ENCODE data around the gene PRKCB.
"Not testable (repeated sequence)": the region's sequence is repeated elsewhere in the genome, so short reads cannot be mapped to it uniquely, and the experiment has no call there.

Gene PRKCB

GRCh38 chr16:23902748-23903414, 67.1 kb downstream of the PRKCB start:
- WGBS, 2 experiments (ENCODE audit: insufficient coverage in 2 of 2), result 84 to 97% methylated on average over 3 to 7 of the region's 8 CpGs
- no peak overlapping the region for H3K4me3 ChIP-seq (ENCODE audit: extremely low read depth, insufficient read depth, low read length, poor library complexity, severe bottlenecking)
- no peaks in the 10 kb centered on the region for H3K9me3 ChIP-seq (ENCODE audit: control insufficient read depth, low read length)

GRCh38 chr16:23905027-23905426, 69.2 kb downstream of the PRKCB start:
- peaks cover 40% of the 10 kb centered on the region for H3K4me1 ChIP-seq (ENCODE audit: control insufficient read depth, insufficient read depth, low read length, poor library complexity, severe bottlenecking)
- no peaks in the 10 kb centered on the region for H3K36me3 ChIP-seq (ENCODE audit: control insufficient read depth, insufficient read depth, low read length)
- 15 to 18% methylated on average over 6 of the region's 8 CpGs for WGBS, 2 experiments (ENCODE audit: insufficient coverage in 2 of 2)
- H3K9me3 ChIP-seq (ENCODE audit: control insufficient read depth, low read length), result no peaks in the 10 kb centered on the region
- no peak overlapping the region for H3K4me3 ChIP-seq (ENCODE audit: extremely low read depth, insufficient read depth, low read length, poor library complexity, severe bottlenecking)
- peak overlapping the region; percentile 92 for H3K27ac ChIP-seq (ENCODE audit: low read depth, low read length, severe bottlenecking)

More at GRCh38 chr16:23902748-23903414, 67.1 kb downstream of the PRKCB start:
- Histone ChIP-seq H3K36me3 (ENCODE audit: control insufficient read depth, insufficient read depth, low read length) (no peaks in the 10 kb centered on the region), H3K27ac (ENCODE audit: low read depth, low read length, severe bottlenecking) (no peak overlapping the region), H3K4me1 (ENCODE audit: control insufficient read depth, insufficient read depth, low read length, poor library complexity, severe bottlenecking) (peaks cover 38% of the 10 kb centered on the region)

- peaks cover 21% of the 10 kb centered on the region for H3K4me1 ChIP-seq (ENCODE audit: control insufficient read depth, insufficient read depth, low read length, poor library complexity, severe bottlenecking)
- H3K4me3 ChIP-seq (ENCODE audit: extremely low read depth, insufficient read depth, low read length, poor library complexity, severe bottlenecking), result no peak overlapping the region
- H3K9me3 ChIP-seq (ENCODE audit: control insufficient read depth, low read length), result no peaks in the 10 kb centered on the region
- H3K36me3 ChIP-seq (ENCODE audit: control insufficient read depth, insufficient read depth, low read length), result no peaks in the 10 kb centered on the region
- WGBS, 2 experiments (ENCODE audit: insufficient coverage in 2 of 2), result 89 to 100% methylated on average over 1 to 2 of the region's 5 CpGs
- peak overlapping the region; percentile 36 for H3K27ac ChIP-seq (ENCODE audit: low read depth, low read length, severe bottlenecking)
These were observed 71.7 kb downstream of the PRKCB start for GRCh38 chr16:23907457-23907902.

GRCh38 chr16:23907903-23908302, 72.1 kb downstream of the PRKCB start:
- 89 to 93% methylated on average over 7 of the region's 7 CpGs for WGBS, 2 experiments (ENCODE audit: insufficient coverage in 2 of 2)
- Histone ChIP-seq H3K4me1 (ENCODE audit: control insufficient read depth, insufficient read depth, low read length, poor library complexity, severe bottlenecking) (peaks cover 21% of the 10 kb centered on the region), H3K9me3 (ENCODE audit: control insufficient read depth, low read length) (no peaks in the 10 kb centered on the region), H3K27ac (ENCODE audit: low read depth, low read length, severe bottlenecking) (peak overlapping the region; percentile 36), H3K36me3 (ENCODE audit: control insufficient read depth, insufficient read depth, low read length) (no peaks in the 10 kb centered on the region), H3K4me3 (ENCODE audit: extremely low read depth, insufficient read depth, low read length, poor library complexity, severe bottlenecking) (no peak overlapping the region)

GRCh38 chr16:23908790-23909189, 73.0 kb downstream of the PRKCB start:
- Histone ChIP-seq H3K9me3 (ENCODE audit: control insufficient read depth, low read length) (no peaks in the 10 kb centered on the region), H3K27ac (ENCODE audit: low read depth, low read length, severe bottlenecking) (no peak overlapping the region)
- 82 to 96% methylated on average over 3 of the region's 9 CpGs for WGBS, 2 experiments (ENCODE audit: insufficient coverage in 2 of 2)

GRCh38 chr16:23909792-23910418, 74.1 kb downstream of the PRKCB start:
- WGBS, 2 experiments (ENCODE audit: insufficient coverage in 2 of 2), result 96 to 100% methylated on average over 5 of the region's 8 CpGs
- Histone ChIP-seq H3K27ac (ENCODE audit: low read depth, low read length, severe bottlenecking) (no peak overlapping the region), H3K36me3 (ENCODE audit: control insufficient read depth, insufficient read depth, low read length) (no peaks in the 10 kb centered on the region), H3K9me3 (ENCODE audit: control insufficient read depth, low read length) (no peaks in the 10 kb centered on the region), H3K4me1 (ENCODE audit: control insufficient read depth, insufficient read depth, low read length, poor library complexity, severe bottlenecking) (peaks cover 16% of the 10 kb centered on the region), H3K4me3 (ENCODE audit: extremely low read depth, insufficient read depth, low read length, poor library complexity, severe bottlenecking) (no peak overlapping the region)

More at GRCh38 chr16:23908790-23909189, 73.0 kb downstream of the PRKCB start:
- no peak overlapping the region for H3K4me3 ChIP-seq (ENCODE audit: extremely low read depth, insufficient read depth, low read length, poor library complexity, severe bottlenecking)
- peaks cover 21% of the 10 kb centered on the region for H3K4me1 ChIP-seq (ENCODE audit: control insufficient read depth, insufficient read depth, low read length, poor library complexity, severe bottlenecking)
- no peaks in the 10 kb centered on the region for H3K36me3 ChIP-seq (ENCODE audit: control insufficient read depth, insufficient read depth, low read length)

- H3K9me3 ChIP-seq (ENCODE audit: control insufficient read depth, low read length), result no peaks in the 10 kb centered on the region
- H3K27ac ChIP-seq (ENCODE audit: low read depth, low read length, severe bottlenecking), result no peak overlapping the region
- no peak overlapping the region for H3K4me3 ChIP-seq (ENCODE audit: extremely low read depth, insufficient read depth, low read length, poor library complexity, severe bottlenecking)
- H3K36me3 ChIP-seq (ENCODE audit: control insufficient read depth, insufficient read depth, low read length), result no peaks in the 10 kb centered on the region
- 64 to 68% methylated on average over 3 to 4 of the region's 6 CpGs for WGBS, 2 experiments (ENCODE audit: insufficient coverage in 2 of 2)
- no peaks in the 10 kb centered on the region for H3K4me1 ChIP-seq (ENCODE audit: control insufficient read depth, insufficient read depth, low read length, poor library complexity, severe bottlenecking)
These were observed 79.3 kb downstream of the PRKCB start for GRCh38 chr16:23914946-23915530.

GRCh38 chr16:23916552-23916951, 80.8 kb downstream of the PRKCB start:
- not testable (repeated sequence) for H3K27ac ChIP-seq (ENCODE audit: low read depth, low read length, severe bottlenecking); H3K4me3 ChIP-seq (ENCODE audit: extremely low read depth, insufficient read depth, low read length, poor library complexity, severe bottlenecking); H3K9me3 ChIP-seq (ENCODE audit: control insufficient read depth, low read length); H3K4me1 ChIP-seq (ENCODE audit: control insufficient read depth, insufficient read depth, low read length, poor library complexity, severe bottlenecking); H3K36me3 ChIP-seq (ENCODE audit: control insufficient read depth, insufficient read depth, low read length)
- 67 to 78% methylated on average over 1 of the region's 1 CpG for WGBS, 2 experiments (ENCODE audit: insufficient coverage in 2 of 2)

GRCh38 chr16:23917621-23918020, 81.8 kb downstream of the PRKCB start:
- 95 to 96% methylated on average over 6 of the region's 6 CpGs for WGBS, 2 experiments (ENCODE audit: insufficient coverage in 2 of 2)
- H3K36me3 ChIP-seq (ENCODE audit: control insufficient read depth, insufficient read depth, low read length), result no peaks in the 10 kb centered on the region
- H3K4me3 ChIP-seq (ENCODE audit: extremely low read depth, insufficient read depth, low read length, poor library complexity, severe bottlenecking), result no peak overlapping the region
- H3K9me3 ChIP-seq (ENCODE audit: control insufficient read depth, low read length), result no peaks in the 10 kb centered on the region
- H3K27ac ChIP-seq (ENCODE audit: low read depth, low read length, severe bottlenecking), result no peak overlapping the region
- H3K4me1 ChIP-seq (ENCODE audit: control insufficient read depth, insufficient read depth, low read length, poor library complexity, severe bottlenecking), result no peaks in the 10 kb centered on the region

- Histone ChIP-seq H3K9me3 (ENCODE audit: control insufficient read depth, low read length) (no peaks in the 10 kb centered on the region), H3K4me3 (ENCODE audit: extremely low read depth, insufficient read depth, low read length, poor library complexity, severe bottlenecking) (no peak overlapping the region), H3K36me3 (ENCODE audit: control insufficient read depth, insufficient read depth, low read length) (no peaks in the 10 kb centered on the region), H3K27ac (ENCODE audit: low read depth, low read length, severe bottlenecking) (no peak overlapping the region), H3K4me1 (ENCODE audit: control insufficient read depth, insufficient read depth, low read length, poor library complexity, severe bottlenecking) (no peaks in the 10 kb centered on the region)
- WGBS, 2 experiments (ENCODE audit: insufficient coverage in 2 of 2), result 100% methylated on average over 2 of the region's 2 CpGs; no CpG with 5 or more reads in 1 of the 2 experiments
These were observed 84.7 kb downstream of the PRKCB start for GRCh38 chr16:23920446-23920845.

- 86 to 100% methylated on average over 1 to 3 of the region's 3 CpGs for WGBS, 2 experiments (ENCODE audit: insufficient coverage in 2 of 2)
- Histone ChIP-seq H3K27ac (ENCODE audit: low read depth, low read length, severe bottlenecking) (no peak overlapping the region), H3K4me1 (ENCODE audit: control insufficient read depth, insufficient read depth, low read length, poor library complexity, severe bottlenecking) (no peaks in the 10 kb centered on the region), H3K36me3 (ENCODE audit: control insufficient read depth, insufficient read depth, low read length) (no peaks in the 10 kb centered on the region), H3K9me3 (ENCODE audit: control insufficient read depth, low read length) (no peaks in the 10 kb centered on the region), H3K4me3 (ENCODE audit: extremely low read depth, insufficient read depth, low read length, poor library complexity, severe bottlenecking) (no peak overlapping the region)
These were observed 85.1 kb downstream of the PRKCB start for GRCh38 chr16:23920899-23921298.

All from mesodermal cell (in vitro differentiated cells).